ENCODE data around the gene SRF. TPM values are rescaled to one million over a fixed set of nuclear protein-coding genes. Genes with fewer than 3 reads are reported as not detected.

Gene SRF
- total and polyA plus RNA-seq, 8 donors = 7.2 to 12.8 (median 10.9) TPM

- TF ChIP-seq CTCF (IDR thresholded peaks at IDR 0.05) = no peak
- ATAC-seq = no peak
- peaks cover 0 to 15% (median 0%) of the 10 kb centered on the region in 3 donors for H3K36me3 ChIP-seq
Observed at GRCh38 chr6:43185391-43185985, 14.4 kb downstream of the SRF start.

GRCh38 chr6:43186019-43186418 lies 14.9 kb downstream of the SRF start:
- ATAC-seq = no peak
- H3K27ac ChIP-seq = no peak overlapping the region
- intact Hi-C loops (cut with DNase I) = no loop called here
- H3K27me3 ChIP-seq = no peaks in the 10 kb centered on the region
- H3K4me1 ChIP-seq = peaks cover 0 to 6% (median 0%) of the 10 kb centered on the region in 3 donors
- no peak for TF ChIP-seq CTCF (IDR thresholded peaks at IDR 0.05)
- FAIRE-seq = no peak
- peaks cover 0 to 15% (median 0%) of the 10 kb centered on the region in 3 donors for H3K36me3 ChIP-seq
- WGBS, 2 donors = 95 to 97% methylated on average over 14 of the region's 14 CpGs
- no peak overlapping the region for H3K4me3 ChIP-seq
- no peak for DNase-seq
- no peaks in the 10 kb centered on the region for H3K9me3 ChIP-seq

More at GRCh38 chr6:43185391-43185985, 14.4 kb downstream of the SRF start:
- intact Hi-C loops (cut with DNase I) = no loop called here
- Histone ChIP-seq H3K4me1 (peaks cover 0 to 6% (median 0%) of the 10 kb centered on the region in 3 donors), H3K27me3 (no peaks in the 10 kb centered on the region), H3K27ac (no peak overlapping the region), H3K9me3 (no peaks in the 10 kb centered on the region), H3K4me3 (no peak overlapping the region)
- FAIRE-seq = no peak
- WGBS, 2 donors = 73 to 74% methylated on average over 5 of the region's 5 CpGs
- no peak for DNase-seq

- ATAC-seq = no peak
- intact Hi-C loops (cut with DNase I) = no loop called here
- H3K4me1 ChIP-seq = peaks cover 0 to 3% (median 0%) of the 10 kb centered on the region in 3 donors
- no peak for FAIRE-seq
- 91 to 92% methylated on average over 4 of the region's 4 CpGs for WGBS, 2 donors
- no peak for TF ChIP-seq CTCF (IDR thresholded peaks at IDR 0.05)
- no peaks in the 10 kb centered on the region for H3K27me3 ChIP-seq
- DNase-seq = no peak
- H3K4me3 ChIP-seq = no peak overlapping the region
- no peak overlapping the region for H3K27ac ChIP-seq
- peaks cover 0 to 15% (median 0%) of the 10 kb centered on the region in 3 donors for H3K36me3 ChIP-seq
- H3K9me3 ChIP-seq = no peaks in the 10 kb centered on the region
Observed at GRCh38 chr6:43186706-43187105, 15.6 kb downstream of the SRF start.

GRCh38 chr6:43187821-43188220 lies 16.8 kb downstream of the SRF start:
- 91 to 93% methylated on average over 7 of the region's 7 CpGs for WGBS, 2 donors
- no peaks in the 10 kb centered on the region for H3K9me3 ChIP-seq
- peaks cover 0 to 15% (median under 1%) of the 10 kb centered on the region in 3 donors for H3K36me3 ChIP-seq
- no peaks in the 10 kb centered on the region for H3K27me3 ChIP-seq
- ATAC-seq (no peak), DNase-seq (no peak), FAIRE-seq (no peak)
- H3K4me1 ChIP-seq = peaks cover 0 to 3% (median 0%) of the 10 kb centered on the region in 3 donors
- TF ChIP-seq CTCF (IDR thresholded peaks at IDR 0.05) = no peak
- H3K27ac ChIP-seq = no peak overlapping the region
- intact Hi-C loops (cut with DNase I) = no loop called here
- H3K4me3 ChIP-seq = no peak overlapping the region

GRCh38 chr6:43188426-43188825 lies 17.4 kb downstream of the SRF start:
- WGBS, 2 donors = 92 to 97% methylated on average over 10 of the region's 10 CpGs
- H3K27me3 ChIP-seq = no peaks in the 10 kb centered on the region
- ATAC-seq = no peak
- H3K9me3 ChIP-seq = no peaks in the 10 kb centered on the region
- TF ChIP-seq CTCF (IDR thresholded peaks at IDR 0.05) = no peak
- H3K4me1 ChIP-seq = no peaks in the 10 kb centered on the region
- intact Hi-C loops (cut with DNase I) = no loop called here
- H3K36me3 ChIP-seq = peaks cover 0 to 19% (median 2%) of the 10 kb centered on the region in 3 donors
- no peak overlapping the region for H3K27ac ChIP-seq
- no peak for DNase-seq
- no peak for FAIRE-seq
- no peak overlapping the region for H3K4me3 ChIP-seq
